H1 (cell line): ENCODE results near the gene TMEM107. TPM values are rescaled to one million over a fixed set of nuclear protein-coding genes. Genes with fewer than 3 reads are reported as not detected.

Source experiments
- GTF2F1 ChIP-seq: IDR thresholded peaks from 2 replicates; pipeline ENCODE4 v1.6.1; 2012; ENCODE audit warnings: low read depth, low read length, improper control_type of control experiment, borderline replicate concordance
- KDM4A ChIP-seq: IDR thresholded peaks from one replicate; pipeline ENCODE4 v1.7.1; 2012; ENCODE audit warnings: low read depth, mild to moderate bottlenecking, moderate library complexity, low read length, inconsistent platforms; ENCODE audit not compliant: severe bottlenecking
- TCF12 ChIP-seq: IDR thresholded peaks from 2 replicates; pipeline ENCODE4 v1.6.1; 2011; ENCODE audit warnings: low read depth, mild to moderate bottlenecking, low read length
- polyA plus RNA-seq, 7 experiments: library from polyadenylated mRNA; depleted of rRNA in 3 of 7; stranded (reverse) in 5 of 7; unstranded in 2 of 7; fragments of >200 nt in 5 of 7; fragments of 200-250 nt in 2 of 7; gene quantifications; 1 replicate in 5 of 7; 2 replicates in 1 of 7; 4 replicates in 1 of 7; pipeline versions ENCODE4 v1.2.1 to v1.2.3, GENCODE V29; 2011 to 2013; ENCODE audit warnings: missing spikeins in 2 of 7, mixed read lengths in 2 of 7
- total RNA-seq: library from RNA; stranded (reverse); fragmentation: NEBNext Ultra II Directional; extraction: Animal tissue kit (Norgen Biotek cat#: 25700); gene quantifications from 2 replicates; pipeline ENCODE4 v1.2.1, GENCODE V29; 2021
- TF ChIP-seq, protein P1 (sequence below): IDR thresholded peaks from 2 replicates; pipeline ENCODE4 v1.6.1; 2011; ENCODE audit warnings: low read length, improper control_type of control experiment

TMEM107 gene
- total and polyA plus RNA-seq, 2 of the 8 experiments (the other 6 are each of a cell fraction or from before 2014, with no cell fraction given): 17.3 to 21.5 TPM

DNA sequence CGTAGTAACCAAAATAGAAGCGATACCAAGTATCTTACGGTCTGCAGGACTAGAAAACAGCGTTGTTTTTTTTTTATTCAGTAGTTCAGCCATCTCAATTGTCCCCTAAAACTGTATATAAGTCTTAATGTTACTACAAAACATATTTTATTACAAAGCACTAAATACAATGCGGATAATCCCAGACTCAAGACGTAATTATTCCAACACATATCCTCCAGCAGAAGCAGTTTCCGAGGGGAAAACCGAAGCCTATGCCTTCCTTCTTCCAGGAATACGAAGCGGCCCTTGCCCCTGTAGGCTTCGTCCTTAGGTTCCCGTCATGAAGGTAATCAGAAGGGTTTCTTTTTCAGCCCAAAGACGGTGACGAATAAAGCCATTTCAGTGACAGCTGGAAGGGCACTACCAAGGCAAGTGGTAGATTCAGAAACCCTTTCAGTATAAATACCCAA is 2.3 kb downstream of the TMEM107 start (continued):
- TF ChIP-seq, protein P1, sequence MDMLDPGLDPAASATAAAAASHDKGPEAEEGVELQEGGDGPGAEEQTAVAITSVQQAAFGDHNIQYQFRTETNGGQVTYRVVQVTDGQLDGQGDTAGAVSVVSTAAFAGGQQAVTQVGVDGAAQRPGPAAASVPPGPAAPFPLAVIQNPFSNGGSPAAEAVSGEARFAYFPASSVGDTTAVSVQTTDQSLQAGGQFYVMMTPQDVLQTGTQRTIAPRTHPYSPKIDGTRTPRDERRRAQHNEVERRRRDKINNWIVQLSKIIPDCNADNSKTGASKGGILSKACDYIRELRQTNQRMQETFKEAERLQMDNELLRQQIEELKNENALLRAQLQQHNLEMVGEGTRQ: no peak
- TF ChIP-seq GTF2F1: no peak
- no peak for TF ChIP-seq KDM4A
- no peak for TF ChIP-seq TCF12
